ENCODE measurements around the gene SCNN1A. TPM values are rescaled to one million over a fixed set of nuclear protein-coding genes. Genes with fewer than 3 reads are reported as not detected.
A peak's percentile ranks its signal among the peaks of the same experiment; 100 is the strongest.

Gene SCNN1A
- total RNA-seq, 2 experiments from 2014 or later = 2.3 to 3.8 TPM

- Mint-ChIP-seq H3K36me3 (ENCODE audit: low read depth) (peaks cover 9% of the 10 kb centered on the region), H3K27ac (peak overlapping the region; percentile 60), H3K4me1 (ENCODE audit: low read depth) (peaks cover 46% of the 10 kb centered on the region), H3K9me3 (no peaks in the 10 kb centered on the region), H3K4me3 (no peak overlapping the region), H3K27me3 (no peaks in the 10 kb centered on the region)
- POLR2A ChIA-PET = interaction anchor here (0.6 to 1.6 kb wide), 6 partner anchors 9 to 207 kb away, joined by 3 to 5 read pairs (median 3); partner anchors contain the start of gene TNFRSF1A
- CTCF ChIA-PET = interaction anchor here (1.1 to 2.3 kb wide), 4 partner anchors 10 to 140 kb away, joined by 3 to 13 read pairs (median 10); no protein-coding TSS in a partner anchor
- TF ChIP-seq CTCF (IDR thresholded peaks at IDR 0.05) = no peak
- ATAC-seq = no peak
- intact Hi-C loops (cut with micrococcal nuclease) = no loop called here
- no peak for DNase-seq
Observed at GRCh38 chr12:6324936-6325750, 50.2 kb downstream of the SCNN1A start.

- intact Hi-C loops (cut with micrococcal nuclease) = no loop called here
- Mint-ChIP-seq H3K4me1 (ENCODE audit: low read depth) (peaks cover 45% of the 10 kb centered on the region), H3K4me3 (peak overlapping the region; percentile 51), H3K36me3 (ENCODE audit: low read depth) (peaks cover 4% of the 10 kb centered on the region), H3K27ac (peak overlapping the region; percentile 89), H3K9me3 (no peaks in the 10 kb centered on the region), H3K27me3 (no peaks in the 10 kb centered on the region)
- DNase-seq (no peak), ATAC-seq (no peak)
- POLR2A ChIA-PET = interaction anchor here (1.4 to 1.5 kb wide), 2 partner anchors 12 to 37 kb away, joined by 3 to 7 read pairs; no protein-coding TSS in a partner anchor
- TF ChIP-seq CTCF (IDR thresholded peaks at IDR 0.05) = no peak
- CTCF ChIA-PET = interaction anchor here (0.8 to 2.3 kb wide), 11 partner anchors 10 to 141 kb away, joined by 3 to 45 read pairs (median 4); no protein-coding TSS in a partner anchor
Observed at GRCh38 chr12:6323995-6324711, 51.2 kb downstream of the SCNN1A start.

- POLR2A ChIA-PET = interaction anchor here (0.9 to 1.5 kb wide), 6 partner anchors 11 to 147 kb away, joined by 3 to 7 read pairs (median 4); partner anchors contain the start of gene VAMP1
- Mint-ChIP-seq H3K36me3 (ENCODE audit: low read depth) (peaks cover 2% of the 10 kb centered on the region), H3K27ac (peak overlapping the region; percentile 89), H3K4me3 (peak overlapping the region; percentile 51), H3K9me3 (no peaks in the 10 kb centered on the region), H3K4me1 (ENCODE audit: low read depth) (peaks cover 49% of the 10 kb centered on the region), H3K27me3 (no peaks in the 10 kb centered on the region)
- peak; percentile 55 for DNase-seq
- TF ChIP-seq CTCF (IDR thresholded peaks at IDR 0.05) = peak; percentile 86
- CTCF ChIA-PET = interaction anchor here (0.8 to 1.9 kb wide), 21 partner anchors 9 to 216 kb away, joined by 3 to 45 read pairs (median 4); no protein-coding TSS in a partner anchor
- intact Hi-C loops (cut with micrococcal nuclease) = no loop called here
- peak; percentile 75 for ATAC-seq
Observed at GRCh38 chr12:6323340-6323994, 51.9 kb downstream of the SCNN1A start.

GRCh38 chr12:6322969-6323339, 52.4 kb downstream of the SCNN1A start:
- TF ChIP-seq CTCF (IDR thresholded peaks at IDR 0.05) = no peak
- Mint-ChIP-seq H3K9me3 (no peaks in the 10 kb centered on the region), H3K27ac (peak overlapping the region; percentile 89), H3K4me3 (peak overlapping the region; percentile 51), H3K4me1 (ENCODE audit: low read depth) (peaks cover 54% of the 10 kb centered on the region), H3K27me3 (no peaks in the 10 kb centered on the region), H3K36me3 (ENCODE audit: low read depth) (no peaks in the 10 kb centered on the region)
- no peak for ATAC-seq
- DNase-seq = no peak
- intact Hi-C loops (cut with micrococcal nuclease) = no loop called here
- ChIA-PET CTCF (interaction anchor here (0.7 to 1.9 kb wide), 21 partner anchors 8 to 216 kb away, joined by 3 to 45 read pairs (median 3); no protein-coding TSS in a partner anchor), POLR2A (interaction anchor here (0.9 to 1.5 kb wide), 6 partner anchors 10 to 147 kb away, joined by 3 to 7 read pairs (median 4); partner anchors contain the start of gene VAMP1)
